H9 (cell line): Measurements from ENCODE around the gene KREMEN2. TPM values are rescaled to one million over a fixed set of nuclear protein-coding genes. Genes with fewer than 3 reads are reported as not detected.

Experiments used
- DNase-seq: peaks from one replicate; pipeline ENCODE4 v3.0.0-alpha.2; 2017
- H2AFZ ChIP-seq: one replicate; pipeline ENCODE4 v1.6.1; 2013; ENCODE audit warnings: mild to moderate bottlenecking, low read length, control low read depth, moderate library complexity
- H2AK5ac ChIP-seq: 2 replicates; pipeline ENCODE4 v1.6.1; 2013; ENCODE audit warnings: low read length, control low read depth, mixed read lengths; ENCODE audit not compliant: insufficient read length
- H2BK120ac ChIP-seq: one replicate; pipeline ENCODE4 v1.6.1; 2013; ENCODE audit warnings: low read depth, mild to moderate bottlenecking, low read length, control low read depth, inconsistent platforms; ENCODE audit not compliant: poor library complexity, severe bottlenecking
- H2BK12ac ChIP-seq: 2 replicates; pipeline ENCODE4 v1.6.1; 2013; ENCODE audit warnings: low read length, control low read depth, mixed read lengths, low read depth; ENCODE audit not compliant: insufficient read length
- H2BK15ac ChIP-seq: 2 replicates; pipeline ENCODE4 v1.6.1; 2013; ENCODE audit warnings: low read depth, low read length, control low read depth
- H2BK20ac ChIP-seq: one replicate; pipeline ENCODE4 v1.6.1; 2013; ENCODE audit warnings: low read depth, mild to moderate bottlenecking, low read length, control low read depth, inconsistent platforms; ENCODE audit not compliant: poor library complexity, severe bottlenecking
- H2BK5ac ChIP-seq: 2 replicates; pipeline ENCODE4 v1.6.1; 2013; ENCODE audit warnings: low read length, control low read depth, mixed read lengths; ENCODE audit not compliant: insufficient read length
- H3K14ac ChIP-seq: 2 replicates; pipeline ENCODE4 v1.6.1; 2013; ENCODE audit warnings: low read length, control low read depth; ENCODE audit not compliant: insufficient read depth
- H3K18ac ChIP-seq: 2 replicates; pipeline ENCODE4 v1.6.1; 2013; ENCODE audit warnings: low read depth, mild to moderate bottlenecking, mixed read lengths, low read length, control low read depth; ENCODE audit not compliant: insufficient read length
- H3K23ac ChIP-seq: 2 replicates; pipeline ENCODE4 v1.6.1; 2013; ENCODE audit warnings: low read length, control low read depth, mixed read lengths, low read depth; ENCODE audit not compliant: insufficient read length
- H3K23me2 ChIP-seq: 2 replicates; pipeline ENCODE4 v1.6.1; 2013; ENCODE audit warnings: low read depth, mild to moderate bottlenecking, mixed read lengths, low read length, control low read depth; ENCODE audit not compliant: insufficient read length, poor library complexity, severe bottlenecking
- H3K27ac ChIP-seq: 2 replicates; pipeline ENCODE4 v1.5.1; 2013; ENCODE audit warnings: low read length, control low read depth, mixed read lengths, low read depth; ENCODE audit not compliant: insufficient read length
- H3K27me3 ChIP-seq: 2 replicates; pipeline ENCODE4 v1.6.1; 2013; ENCODE audit warnings: low read length, control low read depth, inconsistent platforms; ENCODE audit not compliant: insufficient read depth
- H3K4ac ChIP-seq: 2 replicates; pipeline ENCODE4 v1.6.1; 2013; ENCODE audit warnings: low read depth, mild to moderate bottlenecking, control low read depth, inconsistent platforms, low read length, moderate library complexity
- H3K4me1 ChIP-seq: 2 replicates; pipeline ENCODE4 v1.6.1; 2013; ENCODE audit warnings: low read length, control low read depth, inconsistent platforms; ENCODE audit not compliant: insufficient read depth
- H3K4me2 ChIP-seq: 2 replicates; pipeline ENCODE4 v1.6.1; 2013; ENCODE audit warnings: low read length, control low read depth, mixed read lengths; ENCODE audit not compliant: insufficient read length, insufficient read depth
- H3K56ac ChIP-seq: 2 replicates; pipeline ENCODE4 v1.6.1; 2013; ENCODE audit warnings: low read depth, mild to moderate bottlenecking, mixed read lengths, low read length, control low read depth; ENCODE audit not compliant: insufficient read length
- H3K79me1 ChIP-seq: 2 replicates; pipeline ENCODE4 v1.6.1; 2013; ENCODE audit warnings: low read depth, mild to moderate bottlenecking, moderate library complexity, low read length, control low read depth, inconsistent platforms; ENCODE audit not compliant: insufficient read depth, poor library complexity, severe bottlenecking
- H3K79me2 ChIP-seq: 2 replicates; pipeline ENCODE4 v1.6.1; 2013; ENCODE audit warnings: low read length, control low read depth, inconsistent platforms; ENCODE audit not compliant: insufficient read depth
- H3K9ac ChIP-seq: 2 replicates; pipeline ENCODE4 v1.6.1; 2013; ENCODE audit warnings: low read length, control low read depth, mixed read lengths; ENCODE audit not compliant: insufficient read length; ENCODE audit errors: extremely low read depth
- H3K9me3 ChIP-seq: one replicate; pipeline ENCODE4 v1.6.1; 2013; ENCODE audit warnings: low read depth, low read length, inconsistent platforms; ENCODE audit not compliant: control insufficient read depth
- H3T11ph ChIP-seq: one replicate; pipeline ENCODE4 v1.6.1; 2013; ENCODE audit warnings: mild to moderate bottlenecking, low read length, control low read depth, inconsistent platforms
- H4K20me1 ChIP-seq: one replicate; pipeline ENCODE4 v1.6.1; 2013; ENCODE audit not compliant: control insufficient read depth, insufficient read length, insufficient read depth
- H4K5ac ChIP-seq: 2 replicates; pipeline ENCODE4 v1.6.1; 2013; ENCODE audit warnings: low read depth, mild to moderate bottlenecking, mixed read lengths, low read length, control low read depth; ENCODE audit not compliant: insufficient read length
- H4K8ac ChIP-seq: replicated peaks from 2 replicates; pipeline ENCODE4 v1.6.1; 2013; ENCODE audit warnings: low read length, control low read depth, mixed read lengths, low read depth; ENCODE audit not compliant: insufficient read length
- H4K91ac ChIP-seq: 2 replicates; pipeline ENCODE4 v1.6.1; 2013; ENCODE audit warnings: low read depth, mild to moderate bottlenecking, moderate library complexity, mixed read lengths, low read length, control low read depth; ENCODE audit not compliant: insufficient read length
- H3K27ac Mint-ChIP-seq, 3 experiments: 2 replicates in 2 of 3; 3 replicates in 1 of 3; pipeline ENCODE4 v1.8.0; 2020 to 2021; ENCODE audit warnings: mixed read lengths in 3 of 3, mild to moderate bottlenecking in 1 of 3, moderate library complexity in 1 of 3
- H3K27me3 Mint-ChIP-seq: 2 replicates; pipeline ENCODE4 v1.8.0; 2021; ENCODE audit warnings: low read depth, mild to moderate bottlenecking, moderate library complexity, mixed read lengths
- H3K36me3 Mint-ChIP-seq, 3 experiments: 2 replicates in 2 of 3; 3 replicates in 1 of 3; pipeline ENCODE4 v1.8.0; 2020 to 2021; ENCODE audit warnings: low read depth in 3 of 3, mixed read lengths in 3 of 3; ENCODE audit not compliant: insufficient read depth in 1 of 3
- H3K4me1 Mint-ChIP-seq, 2 experiments: 2 replicates each; pipeline ENCODE4 v1.8.0; 2020; ENCODE audit warnings: mixed read lengths in 2 of 2
- H3K4me3 Mint-ChIP-seq, 2 experiments: 2 replicates in 1 of 2; 3 replicates in 1 of 2; pipeline ENCODE4 v1.8.0; 2020 to 2021; ENCODE audit warnings: mild to moderate bottlenecking in 2 of 2, mixed read lengths in 2 of 2, moderate library complexity in 1 of 2
- H3K9me3 Mint-ChIP-seq, 2 experiments: 2 replicates in 1 of 2; 3 replicates in 1 of 2; pipeline ENCODE4 v1.8.0; 2020; ENCODE audit warnings: mild to moderate bottlenecking in 2 of 2, mixed read lengths in 2 of 2, moderate library complexity in 1 of 2
- CTCF ChIP-seq: fragments of 200-600 bp; sonication (generic); conservative IDR thresholded peaks from 3 replicates; pipeline ENCODE4 v1.8.0; 2021; ENCODE audit warnings: antibody characterized with exemption, mild to moderate bottlenecking
- WGBS: extraction: QIAGEN DNeasy Blood & Tissue Kit; methylation state at CpG from one replicate; pipeline ENCODE4 v1.1.7; 2013; ENCODE audit warnings: missing lambda C conversion rate, low lambda C conversion rate, mixed read lengths; ENCODE audit not compliant: insufficient read length; ENCODE audit errors: extremely low coverage; 5-methylcytosine and 5-hydroxymethylcytosine counted together
- total RNA-seq: library from RNA; stranded (reverse); gene quantifications from 2 replicates; pipeline ENCODE4 v1.2.1, GENCODE V29; 2021

KREMEN2 gene
- total RNA-seq, 1 experiment from 2014 or later: 12.8 TPM

- H3K36me3 Mint-ChIP-seq: peaks cover 0 to 7% (median 0%) of the 10 kb centered on the region in 3 experiments; a peak in 3 of 7 replicates
Observed at GRCh38 chr16:2999929-3000328, 35.9 kb downstream of the KREMEN2 start.

More at GRCh38 chr16:2999929-3000328, 35.9 kb downstream of the KREMEN2 start:
- no peaks in the 10 kb centered on the region for H3K4me1 ChIP-seq
- no peaks in the 10 kb centered on the region for H3K27me3 ChIP-seq
- H4K8ac ChIP-seq: no peak overlapping the region
- no peak overlapping the region for H3K18ac ChIP-seq
- H3K56ac ChIP-seq: no peak overlapping the region
- Mint-ChIP-seq H3K9me3 (no peaks in the 10 kb centered on the region), H3K27me3 (no peaks in the 10 kb centered on the region; the same call in none of the 2 replicates), H3K27ac (no peak overlapping the region; a peak in 2 of 7 replicates), H3K4me1 (peaks cover 6 to 30% of the 10 kb centered on the region in 2 experiments), H3K4me3 (no peak overlapping the region; a peak in 1 of 5 replicates)
- H3K23me2 ChIP-seq: no peaks in the 10 kb centered on the region
- H4K20me1 ChIP-seq: peaks cover 2% of the 10 kb centered on the region
- H2AK5ac ChIP-seq: no peak overlapping the region
- WGBS: no CpG with 5 or more reads among the region's 6 CpGs
- no peak overlapping the region for H2BK20ac ChIP-seq
- H3K9ac ChIP-seq: no peak overlapping the region
- H2AFZ ChIP-seq: no peak overlapping the region
- H3K27ac ChIP-seq: no peak overlapping the region
- no peaks in the 10 kb centered on the region for H3K79me1 ChIP-seq
- H2BK120ac ChIP-seq: no peak overlapping the region
- no peak for TF ChIP-seq CTCF
- no peaks in the 10 kb centered on the region for H3K79me2 ChIP-seq
- H3T11ph ChIP-seq: no peak overlapping the region
- H4K91ac ChIP-seq: no peak overlapping the region
- no peaks in the 10 kb centered on the region for H3K9me3 ChIP-seq
- no peak overlapping the region for H2BK12ac ChIP-seq
- no peak overlapping the region for H2BK5ac ChIP-seq
- no peak overlapping the region for H4K5ac ChIP-seq
- no peak overlapping the region for H3K4ac ChIP-seq
- no peak overlapping the region for H3K4me2 ChIP-seq
- no peak for DNase-seq
- H2BK15ac ChIP-seq: no peak overlapping the region
- H3K23ac ChIP-seq: no peak overlapping the region
- H3K14ac ChIP-seq: no peak overlapping the region
